ENCODE measurements around the gene EIF3F. TPM values are rescaled to one million over a fixed set of nuclear protein-coding genes. Genes with fewer than 3 reads are reported as not detected.

Gene EIF3F
- total and polyA plus RNA-seq, 2 donors (not counting 3 experiments of a cell fraction or from before 2014, with no cell fraction given): 411 to 436 TPM

DNA sequence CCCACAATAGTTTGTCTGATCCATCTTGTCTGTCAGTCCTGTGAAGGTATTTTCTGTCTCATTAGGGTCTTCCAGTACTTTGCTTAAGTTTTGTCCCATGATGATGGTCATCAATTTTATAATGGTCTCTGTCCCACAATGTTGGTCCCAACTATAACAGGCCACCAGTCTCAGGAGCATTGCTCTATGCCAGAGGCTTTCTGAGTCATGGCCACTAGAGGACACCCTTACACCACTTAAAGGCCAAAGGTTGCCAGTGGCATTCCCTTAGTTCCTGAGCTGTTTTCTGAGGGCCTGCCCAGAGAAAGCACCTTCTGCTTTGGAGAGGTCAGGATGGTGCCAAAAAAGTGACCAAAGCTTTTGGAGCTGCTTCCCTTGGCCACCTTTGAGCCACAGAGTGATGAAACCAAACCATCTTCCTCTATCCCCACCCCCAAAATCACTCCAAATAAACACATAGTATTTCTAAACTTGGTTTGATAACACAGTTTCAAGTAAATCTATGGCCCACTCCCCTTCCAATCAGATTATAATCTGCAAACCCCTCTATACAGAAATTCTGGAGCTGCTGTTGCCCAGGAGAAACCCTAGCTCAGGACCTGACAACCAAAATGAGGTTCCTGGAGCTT, 19.3 kb downstream of the EIF3F start:
- Histone ChIP-seq H2AFZ (ENCODE audit: low read depth, low read length) (no peak overlapping the region), H3K9ac (replicated peaks; ENCODE audit: extremely low read depth, insufficient read depth, low read length) (no peak overlapping the region), H3K4me3 (replicated peaks in 1 of 3; ENCODE audit: insufficient read depth in 1 of 3, low read depth in 1 of 3, low read length in 3 of 3) (no peak overlapping the region), H3K4me1 (ENCODE audit: control insufficient read depth, extremely low read depth, insufficient read depth, low read length) (no peaks in the 10 kb centered on the region), H4K20me1 (replicated peaks; ENCODE audit: control insufficient read depth, extremely low read depth, insufficient read depth, low read length) (no peaks in the 10 kb centered on the region), H3K36me3 (ENCODE audit: control insufficient read depth in 2 of 2, extremely low read depth in 1 of 2, insufficient read depth in 2 of 2, low read length in 2 of 2) (no peaks in the 10 kb centered on the region), H3K27me3 (ENCODE audit: control insufficient read depth in 2 of 2, insufficient read depth in 2 of 2, low read length in 2 of 2) (peaks cover 0 to 2% of the 10 kb centered on the region in 2 experiments), H3K9me3 (replicated peaks; ENCODE audit: control insufficient read depth, insufficient read depth, low read length) (no peaks in the 10 kb centered on the region), H3K9me1 (replicated peaks; ENCODE audit: control insufficient read depth, extremely low read depth, insufficient read depth, low read length) (no peaks in the 10 kb centered on the region), H3K79me2 (ENCODE audit: control insufficient read depth, insufficient read depth, low read length) (no peaks in the 10 kb centered on the region), H3K27ac (ENCODE audit: insufficient read depth, low read depth, low read length) (no peak overlapping the region), H3K4me2 (ENCODE audit: insufficient read depth, low read length) (no peak overlapping the region)
- no TSS peak for BruUV-seq (replicated peaks)
- intact Hi-C loops (cut with micrococcal nuclease) (loop anchor here (1.0 to 2.0 kb wide), 6 partner anchors 27 to 560 kb away; partner anchors contain the start of gene LMO1), dilution Hi-C loops (cut with MboI; ENCODE audit: extremely low pct_ligation_motif_present, low sequenced_read_pairs) (no loop called here)
- POLR2A ChIA-PET: interaction anchor here (1.3 kb wide), 1 partner anchor 93 kb away, joined by 7 read pairs; no protein-coding TSS in a partner anchor
- peak; percentile 61 for DNase-seq (ENCODE audit: low read depth, low spot score)
- FAIRE-seq: peak; percentile 92
- CTCF ChIA-PET: interaction anchor here (0.6 to 11.1 kb wide), 34 partner anchors 9 to 1811 kb away, joined by 3 to 822 read pairs (median 4); partner anchors contain the start of genes EIF3F, LMO1 and TUB
- TF ChIP-seq POLR2A (IDR thresholded peaks at IDR 0.05; ENCODE audit: low read depth, low read length) (no peak), EZH2 (IDR thresholded peaks at IDR 0.05; ENCODE audit: borderline replicate concordance, low read depth, low read length, severe bottlenecking) (no peak)
- TF ChIP-seq, protein P1, sequence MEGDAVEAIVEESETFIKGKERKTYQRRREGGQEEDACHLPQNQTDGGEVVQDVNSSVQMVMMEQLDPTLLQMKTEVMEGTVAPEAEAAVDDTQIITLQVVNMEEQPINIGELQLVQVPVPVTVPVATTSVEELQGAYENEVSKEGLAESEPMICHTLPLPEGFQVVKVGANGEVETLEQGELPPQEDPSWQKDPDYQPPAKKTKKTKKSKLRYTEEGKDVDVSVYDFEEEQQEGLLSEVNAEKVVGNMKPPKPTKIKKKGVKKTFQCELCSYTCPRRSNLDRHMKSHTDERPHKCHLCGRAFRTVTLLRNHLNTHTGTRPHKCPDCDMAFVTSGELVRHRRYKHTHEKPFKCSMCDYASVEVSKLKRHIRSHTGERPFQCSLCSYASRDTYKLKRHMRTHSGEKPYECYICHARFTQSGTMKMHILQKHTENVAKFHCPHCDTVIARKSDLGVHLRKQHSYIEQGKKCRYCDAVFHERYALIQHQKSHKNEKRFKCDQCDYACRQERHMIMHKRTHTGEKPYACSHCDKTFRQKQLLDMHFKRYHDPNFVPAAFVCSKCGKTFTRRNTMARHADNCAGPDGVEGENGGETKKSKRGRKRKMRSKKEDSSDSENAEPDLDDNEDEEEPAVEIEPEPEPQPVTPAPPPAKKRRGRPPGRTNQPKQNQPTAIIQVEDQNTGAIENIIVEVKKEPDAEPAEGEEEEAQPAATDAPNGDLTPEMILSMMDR (IDR thresholded peaks at IDR 0.05; ENCODE audit: extremely low read depth in 1 of 2, insufficient read depth in 1 of 2, low read depth in 1 of 2, low read length in 2 of 2): peak; percentile 83

DNA sequence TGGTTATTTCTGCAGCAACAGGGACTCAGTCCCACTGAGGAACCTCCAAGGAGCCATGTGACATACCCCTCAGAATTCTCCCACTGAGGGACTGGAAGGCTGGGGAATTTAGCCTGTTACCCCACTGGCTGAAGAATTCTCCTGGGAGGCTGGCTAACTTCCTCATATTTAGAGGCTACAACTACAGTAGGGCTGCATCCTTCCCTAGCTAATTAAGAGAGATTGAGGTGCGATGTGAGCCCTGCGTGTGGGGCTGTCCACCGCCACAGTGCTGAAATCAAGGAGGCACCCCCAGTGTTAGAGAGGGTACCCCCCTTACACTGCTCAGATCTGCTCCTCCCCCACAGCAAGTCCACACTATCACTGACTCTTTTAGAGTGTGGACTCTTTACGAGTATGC, 21.1 kb downstream of the EIF3F start:
- Histone ChIP-seq H3K9me1 (replicated peaks; ENCODE audit: control insufficient read depth, extremely low read depth, insufficient read depth, low read length) (no peaks in the 10 kb centered on the region), H2AFZ (ENCODE audit: low read depth, low read length) (no peak overlapping the region), H3K27me3 (ENCODE audit: control insufficient read depth in 2 of 2, insufficient read depth in 2 of 2, low read length in 2 of 2) (peaks cover 4 to 6% of the 10 kb centered on the region in 2 experiments), H3K4me3 (replicated peaks in 1 of 3; ENCODE audit: insufficient read depth in 1 of 3, low read depth in 1 of 3, low read length in 3 of 3) (no peak overlapping the region), H3K9me3 (replicated peaks; ENCODE audit: control insufficient read depth, insufficient read depth, low read length) (no peaks in the 10 kb centered on the region), H3K9ac (replicated peaks; ENCODE audit: extremely low read depth, insufficient read depth, low read length) (no peak overlapping the region), H3K4me2 (ENCODE audit: insufficient read depth, low read length) (no peak overlapping the region), H4K20me1 (replicated peaks; ENCODE audit: control insufficient read depth, extremely low read depth, insufficient read depth, low read length) (no peaks in the 10 kb centered on the region), H3K4me1 (ENCODE audit: control insufficient read depth, extremely low read depth, insufficient read depth, low read length) (no peaks in the 10 kb centered on the region), H3K79me2 (ENCODE audit: control insufficient read depth, insufficient read depth, low read length) (no peaks in the 10 kb centered on the region), H3K27ac (ENCODE audit: insufficient read depth, low read depth, low read length) (no peak overlapping the region), H3K36me3 (ENCODE audit: control insufficient read depth in 2 of 2, extremely low read depth in 1 of 2, insufficient read depth in 2 of 2, low read length in 2 of 2) (no peaks in the 10 kb centered on the region)
- CTCF ChIA-PET: interaction anchor here (4.0 to 11.1 kb wide), 2 partner anchors 26 to 87 kb away, joined by 70 to 822 read pairs; no protein-coding TSS in a partner anchor
- dilution Hi-C loops (cut with MboI; ENCODE audit: extremely low pct_ligation_motif_present, low sequenced_read_pairs) (no loop called here), intact Hi-C loops (cut with micrococcal nuclease) (no loop called here)
- DNase-seq (ENCODE audit: low read depth, low spot score) (no peak), FAIRE-seq (no peak)
- no peak for TF ChIP-seq EZH2 (IDR thresholded peaks at IDR 0.05; ENCODE audit: borderline replicate concordance, low read depth, low read length, severe bottlenecking)
- TF ChIP-seq, protein P1 (IDR thresholded peaks at IDR 0.05; ENCODE audit: extremely low read depth in 1 of 2, insufficient read depth in 1 of 2, low read depth in 1 of 2, low read length in 2 of 2): no peak
- TF ChIP-seq, protein P2, sequence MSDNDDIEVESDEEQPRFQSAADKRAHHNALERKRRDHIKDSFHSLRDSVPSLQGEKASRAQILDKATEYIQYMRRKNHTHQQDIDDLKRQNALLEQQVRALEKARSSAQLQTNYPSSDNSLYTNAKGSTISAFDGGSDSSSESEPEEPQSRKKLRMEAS (IDR thresholded peaks at IDR 0.05; ENCODE audit: insufficient read depth, insufficient read length): no peak
- TF ChIP-seq GATA2 (IDR thresholded peaks at IDR 0.05; ENCODE audit: insufficient read depth, insufficient read length, low read depth, low read length): no peak
- TF ChIP-seq JUN (IDR thresholded peaks at IDR 0.05; ENCODE audit: borderline replicate concordance, insufficient read depth, insufficient read length, low read depth): no peak
- POLR2A ChIA-PET: no interaction called here
- BruUV-seq (replicated peaks): no TSS peak
